Measurements from ENCODE around the gene CNIH3.
"Not testable (repeated sequence)": the region's sequence is repeated elsewhere in the genome, so short reads cannot be mapped to it uniquely, and the experiment has no call there.

Gene CNIH3

GRCh38 chr1:224644553-224645154 lies 28.5 kb downstream of the CNIH3 start:
- peak; percentile 56 for DNase-seq

- DNase-seq: no peak
Measured at GRCh38 chr1:224647449-224647848, 31.3 kb downstream of the CNIH3 start.

DNA sequence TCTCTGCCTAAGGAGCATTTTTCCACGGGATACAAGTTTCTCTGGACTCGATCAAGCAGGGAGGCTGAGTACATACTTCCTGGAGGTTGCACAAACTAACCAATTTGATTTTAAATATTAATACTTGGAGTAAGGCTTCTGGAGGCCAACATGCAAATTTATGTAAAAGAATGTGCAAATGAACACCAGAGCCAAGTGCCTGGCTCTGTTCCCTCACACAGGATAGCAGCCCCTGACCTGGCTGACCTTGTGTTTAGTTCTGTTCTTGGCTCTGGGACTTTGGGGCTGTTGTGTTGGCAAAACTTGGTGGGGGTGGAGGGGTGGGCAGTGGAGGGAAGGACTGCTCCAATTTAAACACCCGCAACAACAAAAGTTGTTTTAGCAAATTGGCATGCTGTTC lies 34.2 kb downstream of the CNIH3 start:
- DNase-seq: no peak

GRCh38 chr1:224651188-224651587 lies 35.1 kb downstream of the CNIH3 start:
- DNase-seq: no peak

GRCh38 chr1:224656392-224656791 lies 40.3 kb downstream of the CNIH3 start:
- DNase-seq: no peak

- no peak for DNase-seq
Measured at GRCh38 chr1:224660074-224660473, 44.0 kb downstream of the CNIH3 start.

DNA sequence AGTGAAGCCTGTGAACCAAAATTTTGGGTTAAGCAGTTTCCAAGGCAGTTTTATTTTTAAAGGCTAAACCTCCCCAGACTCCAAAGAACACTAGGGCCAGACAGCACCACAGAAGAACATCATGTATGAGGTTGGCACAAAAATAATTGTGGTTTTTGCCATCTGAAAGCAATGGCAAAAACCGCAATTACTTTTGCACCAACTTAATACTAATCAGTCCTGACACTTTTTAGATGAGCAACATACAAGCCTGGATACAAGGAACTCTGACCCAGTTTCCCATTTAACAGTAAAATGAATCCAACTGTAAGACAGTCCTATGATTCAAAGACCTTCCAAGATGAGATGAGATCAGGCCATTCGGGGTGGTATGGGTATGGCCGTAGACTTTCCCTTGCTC lies 46.8 kb downstream of the CNIH3 start:
- no peak for DNase-seq

DNA sequence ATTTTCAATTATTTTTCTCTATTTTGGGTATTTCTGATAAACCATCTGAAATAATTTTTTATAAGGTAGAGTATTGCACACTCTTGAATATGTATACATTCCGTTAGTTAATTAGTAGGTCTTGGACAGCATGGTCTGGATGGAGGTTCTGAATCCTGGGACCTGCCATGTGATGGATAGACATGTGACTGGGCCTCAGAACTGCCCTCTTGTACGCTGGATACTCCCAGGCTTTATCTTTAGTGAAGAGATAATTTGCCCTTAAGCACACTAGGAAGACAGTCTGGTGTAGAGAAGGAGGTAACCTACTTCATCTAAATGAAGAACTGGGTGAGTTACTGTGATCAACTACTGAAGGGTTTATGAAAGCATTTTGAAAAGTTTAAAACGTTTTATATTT lies 48.9 kb downstream of the CNIH3 start:
- DNase-seq: no peak

DNA sequence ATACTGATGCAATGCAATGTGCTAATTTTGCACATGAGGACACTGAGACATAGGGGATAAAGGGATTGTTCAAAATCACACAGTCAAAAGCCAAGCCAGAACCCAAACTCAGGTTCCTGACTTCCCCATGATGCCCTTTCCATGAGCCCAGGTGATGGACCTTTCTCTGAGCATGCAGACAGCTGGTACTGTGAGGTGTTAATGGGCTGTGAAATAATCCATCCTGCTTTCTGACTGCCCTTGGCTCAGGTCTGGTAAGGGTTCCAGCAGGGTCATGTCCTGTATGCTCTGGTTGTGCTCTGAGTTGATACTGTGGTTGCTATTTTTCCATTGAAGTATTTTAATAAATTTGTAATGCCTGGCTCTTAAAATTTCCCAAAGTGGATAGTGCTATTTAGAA lies 50.0 kb downstream of the CNIH3 start:
- DNase-seq: no peak

- no peak for DNase-seq
Measured at GRCh38 chr1:224666913-224667312, 50.8 kb downstream of the CNIH3 start.

- DNase-seq: no peak
Measured at GRCh38 chr1:224668984-224669383, 52.9 kb downstream of the CNIH3 start.

- no peak for DNase-seq
Measured at GRCh38 chr1:224669403-224669802, 53.3 kb downstream of the CNIH3 start.

- DNase-seq: no peak
Measured at GRCh38 chr1:224670506-224670905, 54.4 kb downstream of the CNIH3 start.

DNA sequence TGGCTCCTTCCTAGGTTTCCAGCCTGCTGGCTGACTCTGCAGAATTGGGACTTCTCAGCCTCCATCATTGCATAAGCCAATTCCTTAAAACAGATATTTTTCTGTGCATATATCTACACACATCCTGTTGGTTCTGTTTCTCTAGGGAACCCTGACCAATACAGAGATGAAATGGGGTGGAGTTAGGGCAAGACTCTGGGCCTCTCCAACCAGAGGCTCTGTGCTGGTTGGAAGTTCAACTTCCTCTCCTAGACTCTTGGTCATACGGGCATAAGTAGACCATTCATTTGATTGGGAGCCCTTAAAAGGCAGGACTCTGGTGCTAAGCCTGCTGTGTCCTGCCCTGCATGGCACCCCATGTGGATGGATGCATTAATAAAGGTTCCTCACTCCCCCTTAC lies 55.0 kb downstream of the CNIH3 start:
- DNase-seq: no peak

- no peak for DNase-seq
Measured at GRCh38 chr1:224673141-224673540, 57.0 kb downstream of the CNIH3 start.

- no peak for DNase-seq
Measured at GRCh38 chr1:224675590-224675989, 59.5 kb downstream of the CNIH3 start.

DNA sequence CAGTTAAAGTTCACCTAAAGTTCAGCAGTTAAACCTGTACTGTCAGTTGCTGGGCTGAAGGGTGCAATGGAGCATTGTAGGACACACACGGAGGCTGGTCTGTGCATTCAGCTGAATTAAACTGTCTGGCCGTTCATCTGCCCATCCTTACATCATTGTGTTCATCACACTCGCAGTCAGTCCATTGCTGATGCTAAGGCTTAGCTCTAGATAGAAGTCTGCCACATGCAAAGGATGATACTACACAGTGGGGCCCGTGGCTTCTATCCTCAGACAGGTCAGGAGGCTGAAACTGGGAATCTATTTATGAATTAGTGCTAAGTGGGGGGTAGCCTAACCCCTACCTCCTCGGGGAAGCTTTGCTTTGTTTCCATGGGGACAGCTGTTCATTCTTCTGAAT lies 60.4 kb downstream of the CNIH3 start:
- DNase-seq: no peak

GRCh38 chr1:224678168-224678567 lies 62.1 kb downstream of the CNIH3 start:
- no peak for DNase-seq

DNA sequence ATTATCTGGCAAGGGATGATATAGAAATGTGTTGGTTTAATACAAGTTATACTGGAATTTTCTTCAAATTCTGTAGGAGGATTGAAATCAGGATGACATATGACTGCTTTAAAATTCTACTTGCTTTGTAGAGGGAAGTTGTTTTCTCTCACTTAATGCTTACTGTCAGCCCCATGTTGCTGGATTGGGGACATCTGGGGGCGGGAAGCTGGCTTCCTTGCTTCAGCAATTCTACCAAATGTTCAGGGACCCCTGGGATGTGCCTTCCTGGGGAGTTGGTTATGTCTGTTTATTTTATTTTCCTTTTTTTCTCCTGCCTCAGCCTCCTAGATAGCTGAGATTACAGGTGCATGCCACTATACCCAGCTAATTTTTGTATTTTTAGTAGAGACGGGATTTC lies 63.5 kb downstream of the CNIH3 start:
- no peak for DNase-seq

DNA sequence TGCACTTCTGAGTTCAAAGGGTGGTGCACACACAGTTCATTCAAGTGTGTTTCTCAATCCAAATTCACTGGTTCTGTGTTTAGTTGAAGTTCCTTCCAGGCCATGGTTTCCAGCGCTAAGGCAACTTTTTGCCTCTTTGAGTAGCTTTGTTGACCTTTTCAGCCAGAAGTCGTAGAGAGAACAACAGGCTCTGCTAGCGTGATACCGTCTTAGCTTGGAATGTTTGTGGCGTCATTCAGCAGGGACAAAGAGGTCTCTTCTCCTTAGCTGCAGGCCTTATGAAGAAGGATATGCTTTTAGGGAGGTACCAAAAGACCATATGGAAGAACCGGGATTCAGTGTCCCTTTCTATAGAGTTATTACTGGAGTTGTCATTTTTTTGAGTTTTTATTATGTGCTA lies 65.7 kb downstream of the CNIH3 start:
- no peak for DNase-seq

DNA sequence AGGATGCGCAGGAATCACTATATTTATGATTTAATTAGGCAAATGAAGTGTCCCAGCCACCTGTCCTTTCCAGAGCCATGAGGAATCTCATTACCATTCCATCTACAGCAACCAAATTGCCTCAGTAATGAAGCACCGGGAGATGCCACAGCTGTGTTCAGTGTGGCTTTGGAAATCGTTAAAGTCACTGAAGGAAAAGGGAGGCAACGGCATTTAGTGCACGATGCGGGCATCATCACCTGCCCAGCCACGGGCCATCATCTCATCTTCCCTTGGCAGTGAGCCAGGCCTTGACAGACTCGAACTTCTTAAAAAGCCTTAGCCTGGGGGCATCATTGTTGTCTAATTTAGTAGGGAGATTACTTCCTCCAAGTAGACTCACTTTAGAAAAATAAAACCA lies 67.8 kb downstream of the CNIH3 start:
- DNase-seq: no peak

DNA sequence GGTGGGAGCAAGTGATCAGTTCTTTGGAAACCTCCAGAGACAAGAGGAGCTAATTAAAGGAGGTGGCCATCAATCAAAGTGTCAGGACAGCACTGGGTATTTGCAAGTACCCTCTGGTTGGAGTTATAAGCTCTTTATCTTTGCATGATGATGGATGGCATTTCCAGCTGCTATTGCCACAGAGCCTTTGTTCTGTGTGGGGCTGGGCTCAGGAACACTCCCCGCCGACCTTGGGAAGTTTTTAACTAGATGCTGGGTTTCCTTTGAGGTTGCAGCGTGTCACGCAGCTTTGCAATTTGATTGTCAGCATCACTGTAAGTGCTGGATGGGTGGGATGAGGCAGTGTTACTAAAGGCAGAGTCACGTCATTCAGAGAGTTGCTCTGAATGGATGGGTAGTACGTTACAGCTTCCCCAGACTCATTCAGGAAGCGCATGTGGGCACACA lies 68.9 kb downstream of the CNIH3 start:
- DNase-seq: no peak

GRCh38 chr1:224686140-224686539 lies 70.0 kb downstream of the CNIH3 start:
- DNase-seq: not testable (repeated sequence)

DNA sequence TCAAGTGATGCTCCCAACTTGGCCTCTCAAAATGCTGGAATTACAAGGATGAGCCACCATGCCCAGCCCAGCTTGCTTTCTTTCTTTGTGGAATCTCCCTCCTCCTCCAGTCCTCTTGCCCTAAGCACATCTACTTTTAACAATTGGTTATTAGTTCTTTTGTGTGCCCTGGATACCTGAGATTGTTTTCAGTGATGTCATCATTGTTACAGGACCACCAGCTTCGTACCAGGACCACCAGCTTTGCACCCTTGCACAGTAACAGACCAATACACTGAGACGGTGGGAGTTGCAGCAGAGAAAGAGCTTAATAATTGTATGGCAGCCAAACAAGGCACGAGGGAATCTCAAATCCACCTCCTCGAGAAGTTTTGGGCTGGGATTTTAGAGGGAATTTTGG lies 71.3 kb downstream of the CNIH3 start:
- no peak for DNase-seq

DNA sequence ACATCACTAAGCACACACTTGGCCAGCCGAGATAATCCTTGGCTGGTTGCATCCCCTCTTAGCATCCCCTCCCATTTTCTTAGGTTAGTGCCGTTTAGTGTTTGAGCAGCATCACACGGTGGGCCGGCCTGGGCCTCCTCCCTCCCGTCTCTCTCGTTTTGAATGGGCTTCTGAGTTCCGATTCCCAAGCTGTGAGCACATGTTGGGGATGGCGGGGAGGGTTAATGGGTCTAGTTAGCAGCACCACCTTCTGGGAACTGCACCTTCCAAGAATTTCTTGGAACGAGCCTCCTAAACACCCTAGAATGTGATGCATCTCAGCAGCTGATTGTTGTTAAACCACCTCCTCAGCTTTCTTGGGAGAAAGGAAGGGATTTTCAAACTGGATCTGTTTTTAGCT lies 73.3 kb downstream of the CNIH3 start:
- DNase-seq: no peak

DNA sequence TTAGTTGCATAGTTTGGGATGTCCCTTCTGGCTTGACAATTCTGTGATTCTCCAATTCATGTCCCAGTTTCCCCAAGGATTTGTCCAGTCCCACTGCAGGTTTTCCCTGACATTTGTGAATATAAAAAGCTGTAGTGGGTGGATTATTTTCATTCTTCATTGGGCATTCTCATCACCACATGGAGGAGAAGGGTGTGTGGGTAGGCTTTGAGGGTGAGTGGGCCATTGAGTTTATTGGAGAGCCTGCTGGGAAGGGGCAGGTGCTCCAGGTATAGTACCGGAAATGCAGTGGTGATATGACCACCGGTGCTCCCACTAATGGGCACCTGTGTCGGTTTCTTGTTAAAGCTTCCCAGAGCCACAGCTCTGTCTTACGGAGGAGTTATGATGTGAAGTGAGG lies 74.5 kb downstream of the CNIH3 start:
- DNase-seq: no peak

Data from activated CD8-positive, alpha-beta memory T cell treated with anti-CD3 and anti-CD28 coated beads, Interleukin-2, amount 50 U/mL, for 4 hours (primary cell).